CD14-positive monocyte (primary cell): ENCODE results near the gene MYO1C. TPM values are rescaled to one million over a fixed set of nuclear protein-coding genes. Genes with fewer than 3 reads are reported as not detected.

Experiments used
- DNase-seq, 3 donors: peaks; one replicate each; pipeline ENCODE4 v3.0.0-alpha.2; 2011 to 2022
- H2AFZ ChIP-seq: 2 replicates; pipeline ENCODE4 v1.6.0; 2012; ENCODE audit warnings: mild to moderate bottlenecking, low read depth, low read length, inconsistent platforms; ENCODE audit not compliant: insufficient read depth, poor library complexity, severe bottlenecking
- H3K27ac ChIP-seq, 2 donors: 1 replicate in 1 of 2; 2 replicates in 1 of 2; pipeline ENCODE4 v1.5.1; 2012 to 2013; ENCODE audit warnings: low read length in 2 of 2, control low read depth in 1 of 2, inconsistent platforms in 1 of 2, low read depth in 1 of 2, mild to moderate bottlenecking in 1 of 2
- H3K27me3 ChIP-seq, 2 donors: one replicate each; pipeline versions ENCODE4 v1.6.0 to v1.6.1; 2011 to 2013; ENCODE audit warnings: low read length in 2 of 2; ENCODE audit not compliant: control insufficient read depth in 2 of 2, insufficient read depth in 2 of 2
- H3K36me3 ChIP-seq, 2 donors: replicated peaks in 1 of 2; 1 replicate in 1 of 2; 2 replicates in 1 of 2; pipeline versions ENCODE4 v1.5.1 to v1.6.1; 2012 to 2013; ENCODE audit warnings: low read length in 2 of 2, control low read depth in 1 of 2, inconsistent platforms in 1 of 2, mild to moderate bottlenecking in 1 of 2; ENCODE audit not compliant: insufficient read depth in 2 of 2, control insufficient read depth in 1 of 2
- H3K4me1 ChIP-seq, 2 donors: 1 replicate in 1 of 2; 2 replicates in 1 of 2; pipeline versions ENCODE4 v1.5.1 to v1.6.1; 2012 to 2013; ENCODE audit warnings: low read length in 2 of 2, control low read depth in 1 of 2, inconsistent platforms in 1 of 2, mild to moderate bottlenecking in 1 of 2, moderate library complexity in 1 of 2; ENCODE audit not compliant: insufficient read depth in 2 of 2, control insufficient read depth in 1 of 2
- H3K4me2 ChIP-seq: replicated peaks from 2 replicates; pipeline ENCODE3; 2012; ENCODE audit warnings: low read length, moderate library complexity, mild to moderate bottlenecking; ENCODE audit not compliant: poor library complexity, severe bottlenecking; ENCODE audit errors: extremely low read depth
- H3K4me3 ChIP-seq, 3 experiments: fragments of 200-600 bp in 1 of 3; sonication (generic) in 1 of 3; replicated peaks in 1 of 3; 1 replicate in 2 of 3; 2 replicates in 1 of 3; pipeline ENCODE4 v1.5.1; 2011 to 2013; ENCODE audit warnings: low read length in 3 of 3, mild to moderate bottlenecking in 3 of 3, control low read depth in 2 of 3, low read depth in 2 of 3, inconsistent platforms in 1 of 3, moderate library complexity in 1 of 3
- H3K79me2 ChIP-seq: 2 replicates; pipeline ENCODE4 v1.6.0; 2012; ENCODE audit warnings: mild to moderate bottlenecking, control low read depth, inconsistent platforms, low read length, moderate library complexity; ENCODE audit not compliant: insufficient read depth
- H3K9ac ChIP-seq: 2 replicates; pipeline ENCODE4 v1.6.0; 2017; ENCODE audit warnings: low read length, mild to moderate bottlenecking; ENCODE audit not compliant: insufficient read depth, poor library complexity, severe bottlenecking
- H3K9me3 ChIP-seq, 2 donors: replicated peaks in 1 of 2; 1 replicate in 1 of 2; 2 replicates in 1 of 2; pipeline versions ENCODE4 v1.5.1 to v1.6.1; 2012 to 2013; ENCODE audit warnings: low read length in 2 of 2, control low read depth in 1 of 2; ENCODE audit not compliant: control insufficient read depth in 1 of 2, insufficient read depth in 1 of 2
- H4K20me1 ChIP-seq: 2 replicates; pipeline ENCODE4 v1.6.0; 2012; ENCODE audit warnings: mild to moderate bottlenecking, low read length, control low read depth, moderate library complexity; ENCODE audit not compliant: insufficient read depth
- H3K27ac Mint-ChIP-seq, 7 donors: one replicate each; pipeline ENCODE4 v1.8.0; 2020; ENCODE audit warnings: mild to moderate bottlenecking in 7 of 7, mixed read lengths in 7 of 7, moderate library complexity in 6 of 7, inconsistent platforms in 2 of 7
- H3K27me3 Mint-ChIP-seq, 3 donors: one replicate each; pipeline ENCODE4 v1.8.0; 2021 to 2022; ENCODE audit warnings: low read depth in 3 of 3, mild to moderate bottlenecking in 3 of 3, mixed read lengths in 3 of 3, moderate library complexity in 3 of 3, inconsistent platforms in 1 of 3
- H3K36me3 Mint-ChIP-seq, 2 donors: one replicate each; pipeline ENCODE4 v1.8.0; 2020; ENCODE audit warnings: mixed read lengths in 2 of 2, inconsistent platforms in 1 of 2, mild to moderate bottlenecking in 1 of 2
- H3K4me1 Mint-ChIP-seq: one replicate; pipeline ENCODE4 v1.8.0; 2020; ENCODE audit warnings: mild to moderate bottlenecking, mixed read lengths
- H3K4me3 Mint-ChIP-seq, 2 donors: one replicate each; pipeline ENCODE4 v1.8.0; 2020; ENCODE audit warnings: mild to moderate bottlenecking in 2 of 2, mixed read lengths in 2 of 2, moderate library complexity in 1 of 2
- H3K9me3 Mint-ChIP-seq, 7 donors: one replicate each; pipeline ENCODE4 v1.8.0; 2020 to 2022; ENCODE audit warnings: mixed read lengths in 7 of 7, mild to moderate bottlenecking in 6 of 7, moderate library complexity in 6 of 7, inconsistent platforms in 2 of 7
- WGBS: methylation state at CpG from one replicate; pipeline ENCODE4 v1.1.5; 2013; ENCODE audit warnings: missing lambda C conversion rate; ENCODE audit not compliant: insufficient coverage; 5-methylcytosine and 5-hydroxymethylcytosine counted together
- intact Hi-C, 2 donors: fragments of 100-400 bp; cut with micrococcal nuclease; formaldehyde crosslinking; loops; one replicate each; pipeline versions ENCODE4 v1.15.0 to v1.15.1; 2023
- polyA plus RNA-seq, 3 donors: library from polyadenylated mRNA; depleted of rRNA in 1 of 3; unstranded in 2 of 3; stranded (reverse) in 1 of 3; fragments of 300-500 nt in 2 of 3; fragments of >200 nt in 1 of 3; fragmentation: Illumina TruSeq in 2 of 3; gene quantifications; 1 replicate in 2 of 3; 2 replicates in 1 of 3; pipeline ENCODE4 v1.2.3, GENCODE V29; 2012 to 2021
- TF ChIP-seq, protein P1 (sequence below): fragments of 200-600 bp; IDR thresholded peaks from one replicate; pipeline ENCODE4 v1.8.0; 2022; ENCODE audit warnings: antibody characterized with exemption, mild to moderate bottlenecking

The MYO1C gene
- polyA plus RNA-seq, 3 donors: 2.5 to 9.5 (median 3.1) TPM

DNA sequence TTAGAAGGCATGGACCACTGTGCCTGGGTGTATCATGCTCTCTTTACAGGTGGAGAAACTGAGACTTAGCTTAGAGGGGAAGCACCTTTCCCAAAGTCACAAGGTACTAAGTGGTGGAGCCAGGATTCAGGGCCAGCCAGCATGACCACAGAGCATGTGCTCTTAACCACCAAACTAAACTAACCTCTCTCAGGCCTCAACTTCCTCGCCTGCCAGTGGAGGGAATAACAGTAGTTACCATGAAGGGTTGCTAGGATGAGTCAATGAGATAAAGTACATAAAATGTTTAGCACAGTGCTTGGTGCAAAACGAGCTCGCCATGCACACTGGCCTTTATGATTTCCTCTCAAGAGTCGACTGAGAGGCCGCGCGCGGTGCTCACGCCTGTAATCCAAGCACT is 6.4 kb upstream of the MYO1C start:
- Histone ChIP-seq H2AFZ (no peak overlapping the region), H3K27me3 (peaks cover 0 to 3% of the 10 kb centered on the region in 2 donors), H4K20me1 (peaks cover 11% of the 10 kb centered on the region), H3K4me3 (no peak overlapping the region), H3K4me2 (no peak overlapping the region), H3K36me3 (peaks cover 34 to 68% of the 10 kb centered on the region in 2 donors), H3K27ac (no peak overlapping the region), H3K4me1 (peaks cover 3% of the 10 kb centered on the region in 2 donors), H3K9ac (no peak overlapping the region), H3K9me3 (no peaks in the 10 kb centered on the region), H3K79me2 (no peaks in the 10 kb centered on the region)
- TF ChIP-seq, protein P1, sequence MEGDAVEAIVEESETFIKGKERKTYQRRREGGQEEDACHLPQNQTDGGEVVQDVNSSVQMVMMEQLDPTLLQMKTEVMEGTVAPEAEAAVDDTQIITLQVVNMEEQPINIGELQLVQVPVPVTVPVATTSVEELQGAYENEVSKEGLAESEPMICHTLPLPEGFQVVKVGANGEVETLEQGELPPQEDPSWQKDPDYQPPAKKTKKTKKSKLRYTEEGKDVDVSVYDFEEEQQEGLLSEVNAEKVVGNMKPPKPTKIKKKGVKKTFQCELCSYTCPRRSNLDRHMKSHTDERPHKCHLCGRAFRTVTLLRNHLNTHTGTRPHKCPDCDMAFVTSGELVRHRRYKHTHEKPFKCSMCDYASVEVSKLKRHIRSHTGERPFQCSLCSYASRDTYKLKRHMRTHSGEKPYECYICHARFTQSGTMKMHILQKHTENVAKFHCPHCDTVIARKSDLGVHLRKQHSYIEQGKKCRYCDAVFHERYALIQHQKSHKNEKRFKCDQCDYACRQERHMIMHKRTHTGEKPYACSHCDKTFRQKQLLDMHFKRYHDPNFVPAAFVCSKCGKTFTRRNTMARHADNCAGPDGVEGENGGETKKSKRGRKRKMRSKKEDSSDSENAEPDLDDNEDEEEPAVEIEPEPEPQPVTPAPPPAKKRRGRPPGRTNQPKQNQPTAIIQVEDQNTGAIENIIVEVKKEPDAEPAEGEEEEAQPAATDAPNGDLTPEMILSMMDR: no peak
- Mint-ChIP-seq H3K27me3 (peaks cover 1 to 8% (median 5%) of the 10 kb centered on the region in 3 donors), H3K9me3 (peaks cover 0 to 3% (median 0%) of the 10 kb centered on the region in 7 donors), H3K27ac (no peak overlapping the region), H3K4me3 (no peak overlapping the region), H3K4me1 (peaks cover 3% of the 10 kb centered on the region), H3K36me3 (peaks cover 65 to 88% of the 10 kb centered on the region in 2 donors)
- intact Hi-C loops: no loop called here
- WGBS: 46% methylated on average over 3 of the region's 9 CpGs
- DNase-seq: no peak

- Histone ChIP-seq H3K4me1 (peaks cover 9% of the 10 kb centered on the region in 2 donors), H3K36me3 (peaks cover 32 to 63% of the 10 kb centered on the region in 2 donors), H3K4me3 (no peak overlapping the region), H4K20me1 (peaks cover 15% of the 10 kb centered on the region), H3K27me3 (peaks cover 0 to 9% of the 10 kb centered on the region in 2 donors), H3K9me3 (no peaks in the 10 kb centered on the region), H3K79me2 (no peaks in the 10 kb centered on the region), H3K9ac (no peak overlapping the region), H2AFZ (no peak overlapping the region), H3K27ac (no peak overlapping the region), H3K4me2 (no peak overlapping the region)
- Mint-ChIP-seq H3K27ac (no peak overlapping the region), H3K36me3 (peaks cover 66 to 85% of the 10 kb centered on the region in 2 donors), H3K4me1 (peaks cover 9% of the 10 kb centered on the region), H3K4me3 (no peak overlapping the region), H3K9me3 (peaks cover 0 to 3% (median 0%) of the 10 kb centered on the region in 7 donors), H3K27me3 (peaks cover 7 to 14% (median 12%) of the 10 kb centered on the region in 3 donors)
- 88% methylated on average over 2 of the region's 2 CpGs for WGBS
- TF ChIP-seq, protein P1: no peak
- intact Hi-C loops: no loop called here
- DNase-seq: no peak
Observed at GRCh38 chr17:1498233-1498632, 5.7 kb upstream of the MYO1C start.
